ENCODE data around the gene C5AR1. TPM values are rescaled to one million over a fixed set of nuclear protein-coding genes. Genes with fewer than 3 reads are reported as not detected.

Gene C5AR1
- total RNA-seq, 1 experiment from 2014 or later, result 0.92 TPM

- Histone ChIP-seq H3K27ac (ENCODE audit: low read depth, low read length, poor library complexity, severe bottlenecking) (no peak overlapping the region), H3K4me3 (ENCODE audit: low read depth, low read length, poor library complexity, severe bottlenecking) (no peak overlapping the region), H3K36me3 (ENCODE audit: insufficient read depth, low read length, poor library complexity, severe bottlenecking) (no peaks in the 10 kb centered on the region), H3K27me3 (replicated peaks; ENCODE audit: insufficient read depth, low read depth, low read length, poor library complexity) (no peaks in the 10 kb centered on the region), H3K4me1 (ENCODE audit: insufficient read depth, low read length, poor library complexity, severe bottlenecking) (no peaks in the 10 kb centered on the region), H3K9me3 (ENCODE audit: low read depth, low read length, poor library complexity, severe bottlenecking) (no peaks in the 10 kb centered on the region)
- ChIA-PET POLR2A (ENCODE audit: low non-redundant PET) (no interaction called here), CTCF (interaction anchor here (0.7 kb wide), 2 partner anchors 30 to 179 kb away, joined by 6 to 7 read pairs; no protein-coding TSS in a partner anchor)
- intact Hi-C loops (cut with micrococcal nuclease; ENCODE audit: unreplicated experiment), result no loop called here
- peak; percentile 97 for TF ChIP-seq CTCF (conservative IDR thresholded peaks at IDR 0.05; ENCODE audit: low read depth, low read length)
- no peak for TF ChIP-seq EZH2 (IDR thresholded peaks at IDR 0.05; ENCODE audit: borderline replicate concordance, low read depth, low read length, poor library complexity, severe bottlenecking)
- DNase-seq (ENCODE audit: low spot score), result peak; percentile 80
- no TSS peak for BruUV-seq (replicated peaks)
Observed at GRCh38 chr19:47305309-47305751, 4.3 kb upstream of the C5AR1 start.

- no TSS peak for BruUV-seq (replicated peaks)
- CTCF ChIA-PET, result interaction anchor here (0.7 kb wide), 2 partner anchors 101 to 178 kb away, joined by 4 to 7 read pairs; no protein-coding TSS in a partner anchor
- DNase-seq (ENCODE audit: low spot score), result no peak
- Histone ChIP-seq H3K4me3 (ENCODE audit: low read depth, low read length, poor library complexity, severe bottlenecking) (no peak overlapping the region), H3K27ac (ENCODE audit: low read depth, low read length, poor library complexity, severe bottlenecking) (no peak overlapping the region), H3K4me1 (ENCODE audit: insufficient read depth, low read length, poor library complexity, severe bottlenecking) (no peaks in the 10 kb centered on the region), H3K9me3 (ENCODE audit: low read depth, low read length, poor library complexity, severe bottlenecking) (no peaks in the 10 kb centered on the region), H3K27me3 (replicated peaks; ENCODE audit: insufficient read depth, low read depth, low read length, poor library complexity) (no peaks in the 10 kb centered on the region), H3K36me3 (ENCODE audit: insufficient read depth, low read length, poor library complexity, severe bottlenecking) (no peaks in the 10 kb centered on the region)
- TF ChIP-seq EZH2 (IDR thresholded peaks at IDR 0.05; ENCODE audit: borderline replicate concordance, low read depth, low read length, poor library complexity, severe bottlenecking), result no peak
- TF ChIP-seq CTCF (conservative IDR thresholded peaks at IDR 0.05; ENCODE audit: low read depth, low read length), result no peak
- POLR2A ChIA-PET (ENCODE audit: low non-redundant PET), result no interaction called here
- intact Hi-C loops (cut with micrococcal nuclease; ENCODE audit: unreplicated experiment), result no loop called here
Observed at GRCh38 chr19:47306303-47306702, 3.4 kb upstream of the C5AR1 start.

- H3K4me3 ChIP-seq (ENCODE audit: low read depth, low read length, poor library complexity, severe bottlenecking), result no peak overlapping the region
- no peak overlapping the region for H3K27ac ChIP-seq (ENCODE audit: low read depth, low read length, poor library complexity, severe bottlenecking)
- POLR2A ChIA-PET (ENCODE audit: low non-redundant PET), result no interaction called here
- BruUV-seq (replicated peaks), result no TSS peak
- peak; percentile 37 for DNase-seq (ENCODE audit: low spot score)
- H3K4me1 ChIP-seq (ENCODE audit: insufficient read depth, low read length, poor library complexity, severe bottlenecking), result no peaks in the 10 kb centered on the region
- no peaks in the 10 kb centered on the region for H3K27me3 ChIP-seq (replicated peaks; ENCODE audit: insufficient read depth, low read depth, low read length, poor library complexity)
- TF ChIP-seq EZH2 (IDR thresholded peaks at IDR 0.05; ENCODE audit: borderline replicate concordance, low read depth, low read length, poor library complexity, severe bottlenecking) (no peak), CTCF (conservative IDR thresholded peaks at IDR 0.05; ENCODE audit: low read depth, low read length) (no peak)
- no peaks in the 10 kb centered on the region for H3K9me3 ChIP-seq (ENCODE audit: low read depth, low read length, poor library complexity, severe bottlenecking)
- no peaks in the 10 kb centered on the region for H3K36me3 ChIP-seq (ENCODE audit: insufficient read depth, low read length, poor library complexity, severe bottlenecking)
- CTCF ChIA-PET, result no interaction called here
- intact Hi-C loops (cut with micrococcal nuclease; ENCODE audit: unreplicated experiment), result no loop called here
Observed at GRCh38 chr19:47309038-47309437, 623 bp upstream of the C5AR1 start.
